HEK293T (cell line): ENCODE measurements around the gene WNT5B.

Experiments used
- CTCF ChIA-PET: fragments of 350-600 bp; formaldehyde crosslinking; extraction: SDS; loops from one replicate; lab custom pipeline; 2021; ENCODE audit warnings: antibody characterized with exemption, inconsistent platforms; lab: Yijun Ruan, JAX
- POLR2A ChIA-PET: fragments of 350-600 bp; formaldehyde crosslinking; extraction: SDS; loops from one replicate; lab custom pipeline; 2020; ENCODE audit warnings: antibody characterized with exemption, inconsistent platforms; lab: Yijun Ruan, JAX
- DNase-seq: peaks from one replicate; pipeline ENCODE4 v3.0.0; 2012; ENCODE audit warnings: mixed read lengths; ENCODE audit errors: extremely low spot score
- ARNT ChIP-seq: fragments of 450-650 bp; IDR thresholded peaks from 2 replicates; pipeline ENCODE4 v1.6.1; 2017; ENCODE audit warnings: mild to moderate bottlenecking
- BHLHE40 ChIP-seq: fragments of 450-650 bp; IDR thresholded peaks from 2 replicates; pipeline ENCODE4 v1.6.1; 2016; ENCODE audit warnings: mild to moderate bottlenecking, moderate library complexity, borderline replicate concordance
- CTBP1 ChIP-seq: fragments of 450-650 bp; IDR thresholded peaks from 2 replicates; pipeline ENCODE4 v1.6.1; 2016; ENCODE audit warnings: borderline replicate concordance
- ELF4 ChIP-seq: fragments of 450-650 bp; IDR thresholded peaks from 2 replicates; pipeline ENCODE4 v1.6.1; 2017; ENCODE audit warnings: antibody characterized with exemption
- FOXA1 ChIP-seq: fragments of 450-650 bp; IDR thresholded peaks from 2 replicates; pipeline ENCODE4 v1.6.1; 2016; ENCODE audit warnings: mild to moderate bottlenecking
- FOXK2 ChIP-seq: fragments of 450-650 bp; IDR thresholded peaks from 2 replicates; pipeline ENCODE4 v1.6.1; 2016; ENCODE audit warnings: mild to moderate bottlenecking
- FOXM1 ChIP-seq: fragments of 450-650 bp; IDR thresholded peaks from 2 replicates; pipeline ENCODE4 v1.6.1; 2017; ENCODE audit warnings: mild to moderate bottlenecking, borderline replicate concordance
- HDGF ChIP-seq: fragments of 450-650 bp; IDR thresholded peaks from 2 replicates; pipeline ENCODE4 v1.6.1; 2017; ENCODE audit warnings: antibody characterized with exemption, borderline replicate concordance
- L3MBTL2 ChIP-seq: fragments of 450-650 bp; conservative IDR thresholded peaks from 2 replicates; pipeline ENCODE4 v1.6.1; 2016; ENCODE audit warnings: mild to moderate bottlenecking
- LEF1 ChIP-seq: fragments of 450-650 bp; IDR thresholded peaks from 2 replicates; pipeline ENCODE4 v1.6.1; 2017; ENCODE audit warnings: mild to moderate bottlenecking, borderline replicate concordance
- NFRKB ChIP-seq: fragments of 450-650 bp; IDR thresholded peaks from 2 replicates; pipeline ENCODE4 v1.6.1; 2016; ENCODE audit warnings: mild to moderate bottlenecking, moderate library complexity
- SP1 ChIP-seq: fragments of 450-650 bp; IDR thresholded peaks from 2 replicates; pipeline ENCODE4 v1.6.1; 2017
- SUZ12 ChIP-seq: fragments of 450-650 bp; IDR thresholded peaks from 2 replicates; pipeline ENCODE4 v1.6.1; 2016; ENCODE audit warnings: mild to moderate bottlenecking
- TARDBP ChIP-seq: fragments of 450-650 bp; IDR thresholded peaks from 2 replicates; pipeline ENCODE4 v1.6.1; 2016
- ZNF384 ChIP-seq: fragments of 450-650 bp; IDR thresholded peaks from 2 replicates; pipeline ENCODE4 v1.6.1; 2016
- TF ChIP-seq, protein P1 (sequence below): fragments of 450-650 bp; IDR thresholded peaks from 2 replicates; pipeline ENCODE4 v1.6.1; 2016

Gene WNT5B

DNA sequence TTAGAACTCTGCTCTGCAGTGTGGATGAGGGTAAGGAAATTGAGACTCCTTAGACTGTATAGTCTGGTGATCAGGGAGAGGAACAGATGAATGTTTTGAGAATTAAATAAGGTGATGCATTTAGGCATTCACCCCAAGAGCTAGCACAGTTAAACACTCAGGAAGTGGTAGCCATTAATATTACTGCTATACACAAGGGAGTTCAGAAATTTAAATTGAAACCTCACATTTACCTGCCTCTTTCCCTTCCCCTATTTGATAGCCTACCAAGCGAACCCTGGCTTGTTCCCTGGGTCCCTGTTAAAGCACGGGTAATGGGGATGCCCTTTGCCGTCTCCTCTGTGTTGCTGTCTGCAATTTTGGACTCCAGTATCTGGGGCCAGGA is 18.2 kb downstream of the WNT5B start:
- ChIA-PET CTCF (interaction anchor here (1.2 to 3.8 kb wide), 2 partner anchors 143 to 145 kb away, joined by 3 to 30 read pairs; no protein-coding TSS in a partner anchor), POLR2A (interaction anchor here (1.8 kb wide), 1 partner anchor 43 kb away, joined by 5 read pairs; no protein-coding TSS in a partner anchor)
- no peak for DNase-seq
- no peak for TF ChIP-seq SP1
- TF ChIP-seq NFRKB = no peak
- TF ChIP-seq BHLHE40 = no peak
- no peak for TF ChIP-seq L3MBTL2
- no peak for TF ChIP-seq ELF4
- no peak for TF ChIP-seq LEF1
- no peak for TF ChIP-seq ZNF384
- TF ChIP-seq SUZ12 = no peak
- TF ChIP-seq, protein P1, sequence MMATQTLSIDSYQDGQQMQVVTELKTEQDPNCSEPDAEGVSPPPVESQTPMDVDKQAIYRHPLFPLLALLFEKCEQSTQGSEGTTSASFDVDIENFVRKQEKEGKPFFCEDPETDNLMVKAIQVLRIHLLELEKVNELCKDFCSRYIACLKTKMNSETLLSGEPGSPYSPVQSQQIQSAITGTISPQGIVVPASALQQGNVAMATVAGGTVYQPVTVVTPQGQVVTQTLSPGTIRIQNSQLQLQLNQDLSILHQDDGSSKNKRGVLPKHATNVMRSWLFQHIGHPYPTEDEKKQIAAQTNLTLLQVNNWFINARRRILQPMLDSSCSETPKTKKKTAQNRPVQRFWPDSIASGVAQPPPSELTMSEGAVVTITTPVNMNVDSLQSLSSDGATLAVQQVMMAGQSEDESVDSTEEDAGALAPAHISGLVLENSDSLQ = no peak
- TF ChIP-seq FOXA1 = no peak
- no peak for TF ChIP-seq CTBP1
- TF ChIP-seq TARDBP = no peak
- no peak for TF ChIP-seq HDGF
- TF ChIP-seq FOXK2 = no peak
- TF ChIP-seq FOXM1 = no peak
- no peak for TF ChIP-seq ARNT

DNA sequence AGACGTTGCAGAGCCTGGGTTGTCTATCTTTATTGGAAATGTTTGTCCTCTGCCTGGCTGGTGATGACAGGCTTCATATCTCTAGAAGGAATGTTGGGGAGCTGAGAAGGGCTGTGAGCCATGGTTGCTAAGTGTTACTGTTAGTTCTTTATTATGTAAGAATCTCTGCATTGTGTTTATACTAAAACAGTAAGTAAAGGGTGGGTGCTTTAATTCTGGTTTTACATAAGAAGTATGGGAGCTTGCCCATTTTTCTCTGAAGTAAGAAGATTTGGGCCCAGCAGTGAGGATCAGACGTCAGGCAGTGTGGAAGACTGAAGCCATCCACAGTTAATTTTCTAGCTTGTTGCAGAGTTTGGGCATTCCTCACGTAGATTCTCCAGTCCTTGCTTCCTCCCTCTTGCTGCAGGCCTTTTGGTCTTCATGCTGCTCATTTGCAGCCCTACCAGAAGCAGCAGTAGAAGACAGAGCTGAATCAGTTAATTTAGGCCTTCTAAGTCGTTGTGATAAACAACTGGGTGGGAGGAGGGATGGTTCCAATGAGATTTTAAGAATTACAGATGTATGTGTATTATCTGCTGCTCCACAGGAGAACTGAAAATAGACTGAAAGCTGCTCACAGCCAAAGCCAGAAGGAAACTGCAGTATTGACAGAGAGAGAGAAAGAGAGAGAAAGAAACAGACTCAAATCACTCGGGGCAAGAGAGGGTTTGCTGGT is 21.4 kb downstream of the WNT5B start:
- no peak for DNase-seq
- CTCF ChIA-PET = interaction anchor here (3.8 kb wide), 1 partner anchor 140 kb away, joined by 30 read pairs; no protein-coding TSS in a partner anchor
- POLR2A ChIA-PET = interaction anchor here (1.0 kb wide), 1 partner anchor 11 kb away, joined by 4 read pairs; no protein-coding TSS in a partner anchor
- TF ChIP-seq FOXK2 = no peak
- no peak for TF ChIP-seq TARDBP
- no peak for TF ChIP-seq ZNF384
- no peak for TF ChIP-seq BHLHE40
- no peak for TF ChIP-seq LEF1
- TF ChIP-seq SP1 = no peak
- no peak for TF ChIP-seq ELF4
- no peak for TF ChIP-seq L3MBTL2
- TF ChIP-seq CTBP1 = no peak
- TF ChIP-seq FOXM1 = no peak
- TF ChIP-seq, protein P1 = no peak
- no peak for TF ChIP-seq HDGF
- no peak for TF ChIP-seq ARNT
- no peak for TF ChIP-seq SUZ12
- no peak for TF ChIP-seq NFRKB
- no peak for TF ChIP-seq FOXA1

DNA sequence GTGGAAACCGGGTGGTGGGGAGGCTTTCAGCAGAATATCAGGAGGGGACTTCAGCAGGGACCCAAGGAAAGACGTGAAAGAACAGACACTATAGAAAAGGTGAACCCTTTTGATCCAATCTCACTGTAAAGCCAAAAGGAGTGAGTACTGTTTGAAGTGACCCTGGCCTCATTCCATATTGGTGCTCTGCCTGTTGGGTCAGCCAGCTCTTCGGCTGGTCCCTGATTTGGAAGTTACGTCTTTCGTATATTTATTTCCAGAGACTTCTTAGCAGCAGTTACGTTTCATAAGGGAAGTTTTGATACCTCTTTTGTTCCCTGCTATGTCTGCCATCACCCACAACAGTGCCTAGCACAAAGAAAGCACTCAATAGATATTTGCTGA is 21.9 kb downstream of the WNT5B start:
- POLR2A ChIA-PET = interaction anchor here (1.0 kb wide), 1 partner anchor 11 kb away, joined by 4 read pairs; no protein-coding TSS in a partner anchor
- no peak for DNase-seq
- TF ChIP-seq FOXM1 = no peak
- TF ChIP-seq SP1 = no peak
- CTCF ChIA-PET = interaction anchor here (3.8 kb wide), 1 partner anchor 140 kb away, joined by 30 read pairs; no protein-coding TSS in a partner anchor

DNA sequence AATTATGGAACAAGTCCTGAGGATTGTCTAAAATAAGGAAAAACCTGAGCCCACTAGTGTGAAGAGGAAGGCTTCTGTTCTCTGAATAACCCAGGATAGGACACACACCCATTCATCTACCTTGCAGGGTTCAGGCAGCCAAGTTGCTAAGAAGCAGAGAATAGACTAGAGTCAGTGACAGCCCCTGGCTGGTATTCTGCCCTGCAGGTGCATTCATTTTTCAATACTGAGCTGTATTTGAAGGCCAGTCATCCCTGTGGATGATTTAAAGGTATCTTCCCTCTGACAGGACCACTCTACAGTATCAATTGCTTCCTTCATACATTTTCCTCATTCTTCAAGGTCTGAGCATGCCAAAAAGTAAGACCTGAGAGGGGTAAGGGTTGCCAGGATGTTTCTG is 22.9 kb downstream of the WNT5B start:
- DNase-seq = no peak
- POLR2A ChIA-PET = interaction anchor here (1.8 kb wide), 1 partner anchor 38 kb away, joined by 6 read pairs; no protein-coding TSS in a partner anchor
- CTCF ChIA-PET = interaction anchor here (0.7 to 5.3 kb wide), 3 partner anchors 136 to 709 kb away, joined by 3 to 93 read pairs (median 3); no protein-coding TSS in a partner anchor
- TF ChIP-seq FOXA1 (no peak), TARDBP (no peak), NFRKB (no peak), HDGF (no peak), FOXK2 (no peak), SP1 (no peak), ZNF384 (no peak), FOXM1 (no peak), ARNT (no peak), ELF4 (no peak), CTBP1 (no peak), LEF1 (no peak), L3MBTL2 (no peak)
- TF ChIP-seq, protein P1 = no peak

DNA sequence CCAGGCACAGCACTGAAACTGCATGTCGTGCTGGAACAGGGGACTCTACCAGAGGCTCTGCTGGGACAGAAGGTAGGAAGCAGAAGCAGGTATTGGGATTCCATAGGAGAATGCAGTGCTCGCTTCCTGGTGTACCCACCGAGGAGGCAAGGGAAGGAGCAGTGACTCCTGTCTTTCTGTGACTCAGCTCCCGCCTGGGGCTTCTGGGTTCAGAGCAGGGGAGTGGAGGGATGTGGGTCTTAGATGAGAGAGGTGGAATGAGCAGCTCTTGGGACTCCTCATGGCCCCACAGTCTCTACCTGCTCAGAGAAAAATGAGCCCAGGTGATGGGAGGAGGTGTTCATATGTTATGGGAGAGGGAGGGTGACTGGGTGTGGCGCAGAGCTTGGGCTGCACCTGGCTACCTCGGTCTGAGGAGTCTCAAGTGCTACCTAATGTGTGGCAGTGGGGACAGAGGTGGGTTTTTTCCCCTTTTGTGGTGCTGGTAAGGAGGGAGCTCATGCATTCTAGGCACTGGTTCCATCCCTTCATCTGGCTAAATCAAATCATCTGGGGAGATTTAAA is 26.3 kb downstream of the WNT5B start:
- POLR2A ChIA-PET = interaction anchor here (1.1 to 1.5 kb wide), 3 partner anchors 15 to 120 kb away, joined by 3 to 4 read pairs (median 3); partner anchors contain the start of gene ADIPOR2

More for the DNA sequence above, 26.3 kb downstream of the WNT5B start:
- DNase-seq = no peak
- CTCF ChIA-PET = interaction anchor here (0.7 to 5.3 kb wide), 5 partner anchors 11 to 136 kb away, joined by 3 to 93 read pairs (median 7); no protein-coding TSS in a partner anchor
- TF ChIP-seq FOXA1 = no peak
- TF ChIP-seq FOXK2 = no peak
- no peak for TF ChIP-seq FOXM1
- TF ChIP-seq BHLHE40 = no peak
- no peak for TF ChIP-seq NFRKB
- no peak for TF ChIP-seq ELF4
- no peak for TF ChIP-seq TARDBP
- TF ChIP-seq L3MBTL2 = no peak
- no peak for TF ChIP-seq CTBP1
